ENCODE data around the gene EVC2.

EVC2 gene

DNA sequence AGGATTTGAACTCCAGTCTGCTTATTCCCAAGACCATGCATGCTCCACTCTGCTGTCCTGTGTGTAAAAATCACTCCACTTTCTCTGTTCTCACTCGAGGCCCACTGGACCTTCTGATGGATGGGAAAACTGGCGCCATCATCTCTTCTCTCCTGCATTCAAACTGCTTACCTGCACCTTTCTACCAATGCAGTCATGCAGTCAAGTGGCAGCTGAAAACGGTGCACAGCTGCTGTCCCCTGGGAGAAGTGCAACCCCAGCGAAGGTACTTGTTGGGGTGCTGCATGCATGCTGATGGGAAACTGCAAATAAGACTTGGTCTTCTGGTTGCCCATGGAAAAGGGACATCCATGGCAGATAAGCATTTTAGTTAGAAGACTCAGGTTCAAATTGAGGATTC is 147.1 kb downstream of the EVC2 start:
- DNase-seq = no peak

- no peak for DNase-seq
Observed at GRCh38 chr4:5558502-5558901, 149.9 kb downstream of the EVC2 start.

GRCh38 chr4:5554376-5554775 is 154.0 kb downstream of the EVC2 start:
- DNase-seq = no peak

DNA sequence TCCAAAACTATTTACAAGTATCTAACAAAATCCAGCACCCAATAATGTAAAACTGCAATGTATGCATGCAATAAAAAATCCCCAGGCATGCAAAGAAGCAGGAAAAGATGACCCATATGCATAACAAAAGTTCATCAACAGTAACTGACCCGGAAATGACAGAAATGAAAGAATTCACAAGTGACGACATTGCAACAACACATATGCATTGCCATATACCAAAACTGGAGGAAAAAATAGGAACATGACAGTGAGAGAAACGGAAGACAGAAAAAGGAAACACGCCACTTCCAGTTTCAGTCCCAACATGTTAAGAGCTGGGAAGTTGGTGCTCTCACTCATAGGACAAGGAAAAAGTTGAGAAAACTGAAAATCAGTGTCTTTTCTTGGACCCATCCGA is 154.6 kb downstream of the EVC2 start:
- DNase-seq = no peak

GRCh38 chr4:5552451-5552850 is 155.9 kb downstream of the EVC2 start:
- DNase-seq = no peak

DNA sequence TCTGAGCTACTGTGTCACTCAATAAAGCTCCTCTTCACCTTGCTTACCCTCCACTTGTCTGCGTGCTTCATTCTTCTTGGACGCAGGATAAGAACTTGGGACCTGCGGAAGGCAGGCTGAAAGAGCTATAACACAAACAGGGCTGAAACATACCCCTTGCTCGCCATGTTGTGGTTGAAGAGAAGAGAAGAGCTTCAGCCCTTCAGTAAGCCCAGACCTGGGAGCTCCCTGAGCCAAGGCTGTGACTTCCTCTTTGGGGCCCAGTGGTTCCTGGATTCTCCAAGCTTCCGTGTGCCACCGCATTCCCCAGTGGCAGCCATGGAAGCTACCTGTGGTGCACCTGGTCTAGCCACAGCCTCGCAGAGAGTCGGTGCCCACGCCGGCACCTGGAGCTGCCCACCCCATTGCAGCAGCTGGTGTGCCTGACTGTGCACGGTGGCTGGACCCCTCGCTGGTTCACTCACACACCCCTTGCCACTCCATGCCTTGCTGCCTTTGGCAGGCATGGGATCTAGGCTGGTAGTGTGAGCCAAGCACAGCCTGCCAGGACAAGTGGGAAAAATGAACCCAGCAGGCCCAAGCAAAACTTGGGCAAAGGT is 160.6 kb downstream of the EVC2 start:
- DNase-seq = no peak

DNA sequence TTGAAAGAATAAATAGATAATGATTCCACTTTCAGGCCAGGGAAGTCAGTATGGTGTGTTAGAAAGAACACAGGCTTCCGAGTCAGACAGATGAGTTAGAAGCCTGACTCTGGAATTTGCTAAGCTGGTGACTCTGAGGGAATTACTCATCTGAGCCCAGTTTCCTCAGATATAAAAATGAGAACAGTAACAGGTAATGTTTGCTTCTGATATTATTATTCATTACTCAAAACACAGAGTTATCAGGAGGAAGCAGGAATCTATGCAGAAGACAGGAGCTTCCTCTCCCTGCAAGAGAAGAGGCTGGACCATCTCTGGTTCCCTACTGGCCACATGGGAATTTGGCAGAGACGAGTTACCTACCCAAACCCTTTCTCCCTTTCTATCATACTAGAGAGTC is 163.1 kb downstream of the EVC2 start:
- DNase-seq = no peak

GRCh38 chr4:5544762-5545161 is 163.6 kb downstream of the EVC2 start:
- DNase-seq = no peak

DNA sequence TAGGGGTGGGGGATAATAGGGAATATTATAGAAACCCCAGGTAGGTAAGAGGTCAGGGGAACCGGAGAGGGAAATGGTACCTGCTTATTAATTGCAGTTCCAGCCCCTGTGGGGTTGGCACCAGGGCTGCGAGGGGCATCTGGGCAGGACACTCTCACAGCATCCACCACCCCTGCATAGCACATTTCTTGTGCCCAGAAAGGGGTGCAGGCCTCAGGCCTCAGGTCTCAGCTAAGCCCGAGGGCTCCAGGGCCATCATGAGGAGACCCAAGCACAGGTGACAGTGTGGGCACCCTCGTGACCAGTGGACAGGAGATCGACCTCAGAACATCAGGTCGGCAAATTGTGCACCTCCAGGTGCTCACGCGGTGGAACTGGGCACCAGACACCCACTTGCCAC is 164.7 kb downstream of the EVC2 start:
- no peak for DNase-seq

GRCh38 chr4:5541169-5541568 is 167.2 kb downstream of the EVC2 start:
- no peak for DNase-seq

- DNase-seq = no peak
Observed at GRCh38 chr4:5539584-5539983, 168.8 kb downstream of the EVC2 start.

DNA sequence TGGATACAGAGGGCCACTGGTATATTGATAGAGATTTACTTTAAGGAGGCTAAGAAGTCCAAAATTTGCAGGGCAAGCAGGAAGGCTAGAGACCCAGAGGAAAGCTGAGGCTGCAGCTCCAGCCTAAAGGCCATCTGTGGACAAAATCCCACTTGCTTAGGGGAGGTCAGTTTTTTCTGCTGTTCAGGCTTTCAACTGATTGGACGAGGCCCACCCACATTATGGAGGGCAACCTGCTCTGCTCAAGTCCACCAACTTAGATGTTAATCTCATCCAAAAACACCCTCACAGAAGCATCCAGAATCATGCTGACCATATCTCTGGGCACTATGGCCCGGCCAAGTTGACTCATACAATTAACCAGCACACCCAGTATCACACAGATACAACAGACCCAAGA is 176.3 kb downstream of the EVC2 start:
- DNase-seq = no peak

- no peak for DNase-seq
Observed at GRCh38 chr4:5528031-5528436, 180.3 kb downstream of the EVC2 start.

- DNase-seq = no peak
Observed at GRCh38 chr4:5527211-5527610, 181.1 kb downstream of the EVC2 start.

- no peak for DNase-seq
Observed at GRCh38 chr4:5526080-5526846, 182.1 kb downstream of the EVC2 start.

GRCh38 chr4:5524446-5525299 is 183.7 kb downstream of the EVC2 start:
- no peak for DNase-seq

DNA sequence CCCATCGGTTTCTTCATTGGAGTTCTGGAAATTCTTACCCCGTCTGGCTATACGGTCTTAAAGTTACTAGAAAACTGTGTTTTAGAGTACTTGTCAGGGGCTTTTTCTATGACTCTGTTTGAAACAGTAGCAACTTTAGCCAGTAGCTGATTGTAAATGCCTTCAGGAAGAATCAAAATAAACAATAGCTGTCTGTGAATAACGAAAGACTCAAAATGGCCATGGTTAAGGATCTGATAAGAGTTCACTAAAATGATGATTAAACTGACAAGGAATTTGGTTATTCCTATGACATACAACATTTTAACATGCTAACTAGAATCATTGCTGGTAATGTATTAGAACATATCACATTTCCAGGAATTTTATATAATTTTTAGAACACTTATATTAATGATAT is 191.0 kb downstream of the EVC2 start:
- no peak for DNase-seq

GRCh38 chr4:5515646-5516045 is 192.7 kb downstream of the EVC2 start:
- no peak for DNase-seq
